CD14-positive monocyte (primary cell): ENCODE results near the gene VPS37C. TPM values are rescaled to one million over a fixed set of nuclear protein-coding genes. Genes with fewer than 3 reads are reported as not detected.

Source experiments
- DNase-seq, 3 donors: peaks; one replicate each; pipeline ENCODE4 v3.0.0-alpha.2; 2011 to 2022
- H2AFZ ChIP-seq: 2 replicates; pipeline ENCODE4 v1.6.0; 2012; ENCODE audit warnings: mild to moderate bottlenecking, low read depth, low read length, inconsistent platforms; ENCODE audit not compliant: insufficient read depth, poor library complexity, severe bottlenecking
- H3K27ac ChIP-seq, 2 donors: 1 replicate in 1 of 2; 2 replicates in 1 of 2; pipeline ENCODE4 v1.5.1; 2012 to 2013; ENCODE audit warnings: low read length in 2 of 2, control low read depth in 1 of 2, inconsistent platforms in 1 of 2, low read depth in 1 of 2, mild to moderate bottlenecking in 1 of 2
- H3K27me3 ChIP-seq, 2 donors: one replicate each; pipeline versions ENCODE4 v1.6.0 to v1.6.1; 2011 to 2013; ENCODE audit warnings: low read length in 2 of 2; ENCODE audit not compliant: control insufficient read depth in 2 of 2, insufficient read depth in 2 of 2
- H3K36me3 ChIP-seq, 2 donors: replicated peaks in 1 of 2; 1 replicate in 1 of 2; 2 replicates in 1 of 2; pipeline versions ENCODE4 v1.5.1 to v1.6.1; 2012 to 2013; ENCODE audit warnings: low read length in 2 of 2, control low read depth in 1 of 2, inconsistent platforms in 1 of 2, mild to moderate bottlenecking in 1 of 2; ENCODE audit not compliant: insufficient read depth in 2 of 2, control insufficient read depth in 1 of 2
- H3K4me1 ChIP-seq, 2 donors: 1 replicate in 1 of 2; 2 replicates in 1 of 2; pipeline versions ENCODE4 v1.5.1 to v1.6.1; 2012 to 2013; ENCODE audit warnings: low read length in 2 of 2, control low read depth in 1 of 2, inconsistent platforms in 1 of 2, mild to moderate bottlenecking in 1 of 2, moderate library complexity in 1 of 2; ENCODE audit not compliant: insufficient read depth in 2 of 2, control insufficient read depth in 1 of 2
- H3K4me2 ChIP-seq: replicated peaks from 2 replicates; pipeline ENCODE3; 2012; ENCODE audit warnings: low read length, moderate library complexity, mild to moderate bottlenecking; ENCODE audit not compliant: poor library complexity, severe bottlenecking; ENCODE audit errors: extremely low read depth
- H3K4me3 ChIP-seq, 3 experiments: fragments of 200-600 bp in 1 of 3; sonication (generic) in 1 of 3; replicated peaks in 1 of 3; 1 replicate in 2 of 3; 2 replicates in 1 of 3; pipeline ENCODE4 v1.5.1; 2011 to 2013; ENCODE audit warnings: low read length in 3 of 3, mild to moderate bottlenecking in 3 of 3, control low read depth in 2 of 3, low read depth in 2 of 3, inconsistent platforms in 1 of 3, moderate library complexity in 1 of 3
- H3K79me2 ChIP-seq: 2 replicates; pipeline ENCODE4 v1.6.0; 2012; ENCODE audit warnings: mild to moderate bottlenecking, control low read depth, inconsistent platforms, low read length, moderate library complexity; ENCODE audit not compliant: insufficient read depth
- H3K9ac ChIP-seq: 2 replicates; pipeline ENCODE4 v1.6.0; 2017; ENCODE audit warnings: low read length, mild to moderate bottlenecking; ENCODE audit not compliant: insufficient read depth, poor library complexity, severe bottlenecking
- H3K9me3 ChIP-seq, 2 donors: replicated peaks in 1 of 2; 1 replicate in 1 of 2; 2 replicates in 1 of 2; pipeline versions ENCODE4 v1.5.1 to v1.6.1; 2012 to 2013; ENCODE audit warnings: low read length in 2 of 2, control low read depth in 1 of 2; ENCODE audit not compliant: control insufficient read depth in 1 of 2, insufficient read depth in 1 of 2
- H4K20me1 ChIP-seq: 2 replicates; pipeline ENCODE4 v1.6.0; 2012; ENCODE audit warnings: mild to moderate bottlenecking, low read length, control low read depth, moderate library complexity; ENCODE audit not compliant: insufficient read depth
- H3K27ac Mint-ChIP-seq, 7 donors: one replicate each; pipeline ENCODE4 v1.8.0; 2020; ENCODE audit warnings: mild to moderate bottlenecking in 7 of 7, mixed read lengths in 7 of 7, moderate library complexity in 6 of 7, inconsistent platforms in 2 of 7
- H3K27me3 Mint-ChIP-seq, 3 donors: one replicate each; pipeline ENCODE4 v1.8.0; 2021 to 2022; ENCODE audit warnings: low read depth in 3 of 3, mild to moderate bottlenecking in 3 of 3, mixed read lengths in 3 of 3, moderate library complexity in 3 of 3, inconsistent platforms in 1 of 3
- H3K36me3 Mint-ChIP-seq, 2 donors: one replicate each; pipeline ENCODE4 v1.8.0; 2020; ENCODE audit warnings: mixed read lengths in 2 of 2, inconsistent platforms in 1 of 2, mild to moderate bottlenecking in 1 of 2
- H3K4me1 Mint-ChIP-seq: one replicate; pipeline ENCODE4 v1.8.0; 2020; ENCODE audit warnings: mild to moderate bottlenecking, mixed read lengths
- H3K4me3 Mint-ChIP-seq, 2 donors: one replicate each; pipeline ENCODE4 v1.8.0; 2020; ENCODE audit warnings: mild to moderate bottlenecking in 2 of 2, mixed read lengths in 2 of 2, moderate library complexity in 1 of 2
- H3K9me3 Mint-ChIP-seq, 7 donors: one replicate each; pipeline ENCODE4 v1.8.0; 2020 to 2022; ENCODE audit warnings: mixed read lengths in 7 of 7, mild to moderate bottlenecking in 6 of 7, moderate library complexity in 6 of 7, inconsistent platforms in 2 of 7
- WGBS: methylation state at CpG from one replicate; pipeline ENCODE4 v1.1.5; 2013; ENCODE audit warnings: missing lambda C conversion rate; ENCODE audit not compliant: insufficient coverage; 5-methylcytosine and 5-hydroxymethylcytosine counted together
- intact Hi-C, 2 donors: fragments of 100-400 bp; cut with micrococcal nuclease; formaldehyde crosslinking; loops; one replicate each; pipeline versions ENCODE4 v1.15.0 to v1.15.1; 2023
- polyA plus RNA-seq, 3 donors: library from polyadenylated mRNA; depleted of rRNA in 1 of 3; unstranded in 2 of 3; stranded (reverse) in 1 of 3; fragments of 300-500 nt in 2 of 3; fragments of >200 nt in 1 of 3; fragmentation: Illumina TruSeq in 2 of 3; gene quantifications; 1 replicate in 2 of 3; 2 replicates in 1 of 3; pipeline ENCODE4 v1.2.3, GENCODE V29; 2012 to 2021
- TF ChIP-seq, protein P1 (sequence below): fragments of 200-600 bp; IDR thresholded peaks from one replicate; pipeline ENCODE4 v1.8.0; 2022; ENCODE audit warnings: antibody characterized with exemption, mild to moderate bottlenecking

Gene VPS37C
- polyA plus RNA-seq, 3 donors: 1.9 to 25.1 (median 3.8) TPM

- intact Hi-C loops: no loop called here
- no peak overlapping the region for H2AFZ ChIP-seq
- H3K36me3 ChIP-seq: no peaks in the 10 kb centered on the region
- TF ChIP-seq, protein P1, sequence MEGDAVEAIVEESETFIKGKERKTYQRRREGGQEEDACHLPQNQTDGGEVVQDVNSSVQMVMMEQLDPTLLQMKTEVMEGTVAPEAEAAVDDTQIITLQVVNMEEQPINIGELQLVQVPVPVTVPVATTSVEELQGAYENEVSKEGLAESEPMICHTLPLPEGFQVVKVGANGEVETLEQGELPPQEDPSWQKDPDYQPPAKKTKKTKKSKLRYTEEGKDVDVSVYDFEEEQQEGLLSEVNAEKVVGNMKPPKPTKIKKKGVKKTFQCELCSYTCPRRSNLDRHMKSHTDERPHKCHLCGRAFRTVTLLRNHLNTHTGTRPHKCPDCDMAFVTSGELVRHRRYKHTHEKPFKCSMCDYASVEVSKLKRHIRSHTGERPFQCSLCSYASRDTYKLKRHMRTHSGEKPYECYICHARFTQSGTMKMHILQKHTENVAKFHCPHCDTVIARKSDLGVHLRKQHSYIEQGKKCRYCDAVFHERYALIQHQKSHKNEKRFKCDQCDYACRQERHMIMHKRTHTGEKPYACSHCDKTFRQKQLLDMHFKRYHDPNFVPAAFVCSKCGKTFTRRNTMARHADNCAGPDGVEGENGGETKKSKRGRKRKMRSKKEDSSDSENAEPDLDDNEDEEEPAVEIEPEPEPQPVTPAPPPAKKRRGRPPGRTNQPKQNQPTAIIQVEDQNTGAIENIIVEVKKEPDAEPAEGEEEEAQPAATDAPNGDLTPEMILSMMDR: no peak
- no peak overlapping the region for H3K4me3 ChIP-seq
- Mint-ChIP-seq H3K4me3 (no peak overlapping the region), H3K9me3 (peaks cover 0 to 2% (median 0%) of the 10 kb centered on the region in 7 donors), H3K36me3 (peaks cover 0 to 2% of the 10 kb centered on the region in 2 donors), H3K27ac (no peak overlapping the region), H3K4me1 (peaks cover 20% of the 10 kb centered on the region), H3K27me3 (peaks cover 2 to 11% (median 5%) of the 10 kb centered on the region in 3 donors)
- no peaks in the 10 kb centered on the region for H4K20me1 ChIP-seq
- H3K27me3 ChIP-seq: no peaks in the 10 kb centered on the region
- H3K9me3 ChIP-seq: no peaks in the 10 kb centered on the region
- H3K27ac ChIP-seq: no peak overlapping the region
- WGBS: 92% methylated on average over 6 of the region's 9 CpGs
- H3K79me2 ChIP-seq: no peaks in the 10 kb centered on the region
- peaks cover 6% of the 10 kb centered on the region in 2 donors for H3K4me1 ChIP-seq
- DNase-seq: no peak
- no peak overlapping the region for H3K4me2 ChIP-seq
- no peak overlapping the region for H3K9ac ChIP-seq
Observed at GRCh38 chr11:61118004-61118403, 43.2 kb downstream of the VPS37C start.

DNA sequence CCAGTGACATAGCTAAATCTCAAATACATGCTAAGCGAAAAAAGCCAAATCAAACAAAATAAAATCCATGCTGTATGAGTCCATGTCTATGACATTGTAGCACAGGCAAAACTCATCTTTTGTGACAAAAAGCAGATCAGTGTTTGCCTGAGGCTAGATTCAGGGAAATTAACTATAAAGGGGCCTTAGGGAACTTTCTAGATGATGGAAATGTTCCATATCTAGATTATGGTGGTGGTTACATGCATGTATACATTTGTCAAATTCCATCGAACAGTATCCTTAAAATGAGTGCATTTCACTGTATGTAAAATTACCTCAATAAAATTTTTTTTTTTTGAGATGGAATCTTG lies 44.1 kb downstream of the VPS37C start:
- H3K27me3 Mint-ChIP-seq: peaks cover 2 to 9% (median 5%) of the 10 kb centered on the region in 3 donors
- 100% methylated on average over 1 of the region's 2 CpGs for WGBS
- TF ChIP-seq, protein P1: no peak
- peaks cover 20% of the 10 kb centered on the region for H3K4me1 Mint-ChIP-seq
- DNase-seq: no peak
- no peaks in the 10 kb centered on the region for H3K36me3 Mint-ChIP-seq
- Histone ChIP-seq H3K9ac (no peak overlapping the region), H3K4me2 (no peak overlapping the region), H3K79me2 (no peaks in the 10 kb centered on the region), H3K27ac (no peak overlapping the region), H2AFZ (no peak overlapping the region), H3K4me1 (peaks cover 6% of the 10 kb centered on the region in 2 donors), H4K20me1 (no peaks in the 10 kb centered on the region), H3K36me3 (no peaks in the 10 kb centered on the region), H3K27me3 (no peaks in the 10 kb centered on the region), H3K4me3 (no peak overlapping the region), H3K9me3 (no peaks in the 10 kb centered on the region)
- no peak overlapping the region for H3K27ac Mint-ChIP-seq
- peaks cover 0 to 2% (median 0%) of the 10 kb centered on the region in 7 donors for H3K9me3 Mint-ChIP-seq
- no peak overlapping the region for H3K4me3 Mint-ChIP-seq
- intact Hi-C loops: no loop called here
